Kidney epithelial cell (primary cell): Measurements from ENCODE around the gene CDKAL1. TPM values are rescaled to one million over a fixed set of nuclear protein-coding genes. Genes with fewer than 3 reads are reported as not detected.
"Not testable (repeated sequence)": the region's sequence is repeated elsewhere in the genome, so short reads cannot be mapped to it uniquely, and the experiment has no call there.

Experiments
- DNase-seq: peaks from one replicate; pipeline ENCODE4 v3.0.0-alpha.2; 2010; ENCODE audit warnings: low read depth
- H3K27me3 ChIP-seq: 2 replicates; pipeline ENCODE4 v1.6.0; 2011; ENCODE audit warnings: low read length; ENCODE audit not compliant: control insufficient read depth, insufficient read depth
- H3K36me3 ChIP-seq: 2 replicates; pipeline ENCODE4 v1.5.1; 2011; ENCODE audit warnings: low read length; ENCODE audit not compliant: control insufficient read depth, insufficient read depth
- H3K4me3 ChIP-seq: 2 replicates; pipeline ENCODE4 v1.5.1; 2011; ENCODE audit warnings: low read depth, mild to moderate bottlenecking, control low read depth, low read length
- total RNA-seq: library from RNA; depleted of rRNA; stranded (reverse); fragments of >200 nt; gene quantifications from 2 replicates; pipeline ENCODE4 v1.2.3, GENCODE V29; 2015
- TF ChIP-seq, protein P1 (sequence below): IDR thresholded peaks from 2 replicates; pipeline ENCODE4 v1.5.1; 2011; ENCODE audit warnings: mild to moderate bottlenecking, moderate library complexity, low read length, control low read depth, inconsistent platforms; ENCODE audit not compliant: insufficient read depth, poor library complexity, severe bottlenecking

Gene CDKAL1
- total RNA-seq, 1 donor from 2014 or later, result 15.0 TPM

GRCh38 chr6:20819774-20820400, 285.6 kb downstream of the CDKAL1 start:
- TF ChIP-seq, protein P1, sequence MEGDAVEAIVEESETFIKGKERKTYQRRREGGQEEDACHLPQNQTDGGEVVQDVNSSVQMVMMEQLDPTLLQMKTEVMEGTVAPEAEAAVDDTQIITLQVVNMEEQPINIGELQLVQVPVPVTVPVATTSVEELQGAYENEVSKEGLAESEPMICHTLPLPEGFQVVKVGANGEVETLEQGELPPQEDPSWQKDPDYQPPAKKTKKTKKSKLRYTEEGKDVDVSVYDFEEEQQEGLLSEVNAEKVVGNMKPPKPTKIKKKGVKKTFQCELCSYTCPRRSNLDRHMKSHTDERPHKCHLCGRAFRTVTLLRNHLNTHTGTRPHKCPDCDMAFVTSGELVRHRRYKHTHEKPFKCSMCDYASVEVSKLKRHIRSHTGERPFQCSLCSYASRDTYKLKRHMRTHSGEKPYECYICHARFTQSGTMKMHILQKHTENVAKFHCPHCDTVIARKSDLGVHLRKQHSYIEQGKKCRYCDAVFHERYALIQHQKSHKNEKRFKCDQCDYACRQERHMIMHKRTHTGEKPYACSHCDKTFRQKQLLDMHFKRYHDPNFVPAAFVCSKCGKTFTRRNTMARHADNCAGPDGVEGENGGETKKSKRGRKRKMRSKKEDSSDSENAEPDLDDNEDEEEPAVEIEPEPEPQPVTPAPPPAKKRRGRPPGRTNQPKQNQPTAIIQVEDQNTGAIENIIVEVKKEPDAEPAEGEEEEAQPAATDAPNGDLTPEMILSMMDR, result no peak
- H3K27me3 ChIP-seq, result no peaks in the 10 kb centered on the region
- DNase-seq, result no peak
- no peaks in the 10 kb centered on the region for H3K36me3 ChIP-seq
- no peak overlapping the region for H3K4me3 ChIP-seq

GRCh38 chr6:20826378-20826777, 292.1 kb downstream of the CDKAL1 start:
- Histone ChIP-seq H3K4me3 (no peak overlapping the region), H3K36me3 (no peaks in the 10 kb centered on the region), H3K27me3 (no peaks in the 10 kb centered on the region)
- TF ChIP-seq, protein P1, result no peak
- DNase-seq, result no peak

DNA sequence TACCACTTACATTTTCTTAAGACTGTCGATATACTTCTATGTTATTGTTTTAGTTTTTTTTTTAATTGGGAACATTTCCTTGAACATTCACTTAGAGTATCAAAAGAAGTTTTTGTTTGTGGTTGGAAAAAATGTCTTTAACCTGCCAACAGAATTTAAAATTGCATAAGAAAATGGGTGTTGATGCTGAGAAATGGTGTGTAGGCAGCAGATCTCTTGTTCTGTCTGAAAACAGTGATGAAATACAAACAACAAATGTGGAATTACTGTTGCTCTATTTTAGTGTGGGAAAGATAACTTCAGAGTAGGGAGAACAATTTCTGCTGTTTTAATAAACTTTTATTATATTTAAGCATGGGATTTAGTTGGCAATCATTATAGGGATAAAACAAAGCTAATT, 293.5 kb downstream of the CDKAL1 start:
- no peak for DNase-seq

GRCh38 chr6:20830576-20830975, 296.3 kb downstream of the CDKAL1 start:
- no peak overlapping the region for H3K4me3 ChIP-seq
- no peaks in the 10 kb centered on the region for H3K27me3 ChIP-seq
- DNase-seq, result no peak
- TF ChIP-seq, protein P1, result no peak
- no peaks in the 10 kb centered on the region for H3K36me3 ChIP-seq

More for the DNA sequence above, 293.5 kb downstream of the CDKAL1 start:
- no peak overlapping the region for H3K4me3 ChIP-seq
- TF ChIP-seq, protein P1, result no peak
- H3K36me3 ChIP-seq, result no peaks in the 10 kb centered on the region
- H3K27me3 ChIP-seq, result no peaks in the 10 kb centered on the region

DNA sequence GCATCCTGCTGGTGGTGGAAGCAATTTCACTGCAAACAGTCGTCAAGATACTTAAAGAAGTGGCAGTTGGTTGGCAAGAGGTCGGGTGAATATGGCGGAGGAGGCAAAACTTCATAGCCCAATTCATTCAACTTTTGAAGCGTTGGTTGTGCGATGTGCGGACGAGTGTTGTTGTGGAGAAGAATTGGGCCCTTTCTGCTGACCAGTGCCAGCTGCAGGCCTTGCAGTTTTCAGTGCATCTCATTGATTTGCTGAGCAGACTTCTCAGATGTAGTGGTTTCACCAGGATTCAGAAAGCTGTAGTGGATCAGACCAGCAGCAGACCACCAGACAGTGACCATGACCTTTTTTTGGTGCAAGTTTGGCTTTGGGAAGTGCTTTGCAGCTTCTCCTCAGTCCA, 297.0 kb downstream of the CDKAL1 start:
- not testable (repeated sequence) for H3K36me3 ChIP-seq

GRCh38 chr6:20833881-20834515, 299.7 kb downstream of the CDKAL1 start:
- H3K36me3 ChIP-seq, result no peaks in the 10 kb centered on the region
- DNase-seq, result no peak
- no peak overlapping the region for H3K4me3 ChIP-seq
- TF ChIP-seq, protein P1, result no peak
- no peaks in the 10 kb centered on the region for H3K27me3 ChIP-seq

More for the DNA sequence above, 297.0 kb downstream of the CDKAL1 start:
- DNase-seq, H3K4me3 ChIP-seq, H3K27me3 ChIP-seq: not testable (repeated sequence)
